H9 (cell line): Measurements from ENCODE around the gene ZNF521. TPM values are rescaled to one million over a fixed set of nuclear protein-coding genes. Genes with fewer than 3 reads are reported as not detected.

Experiments used
- DNase-seq: peaks from one replicate; pipeline ENCODE4 v3.0.0-alpha.2; 2017
- H2AFZ ChIP-seq: one replicate; pipeline ENCODE4 v1.6.1; 2013; ENCODE audit warnings: mild to moderate bottlenecking, low read length, control low read depth, moderate library complexity
- H2AK5ac ChIP-seq: 2 replicates; pipeline ENCODE4 v1.6.1; 2013; ENCODE audit warnings: low read length, control low read depth, mixed read lengths; ENCODE audit not compliant: insufficient read length
- H2BK120ac ChIP-seq: one replicate; pipeline ENCODE4 v1.6.1; 2013; ENCODE audit warnings: low read depth, mild to moderate bottlenecking, low read length, control low read depth, inconsistent platforms; ENCODE audit not compliant: poor library complexity, severe bottlenecking
- H2BK12ac ChIP-seq: 2 replicates; pipeline ENCODE4 v1.6.1; 2013; ENCODE audit warnings: low read length, control low read depth, mixed read lengths, low read depth; ENCODE audit not compliant: insufficient read length
- H2BK15ac ChIP-seq: 2 replicates; pipeline ENCODE4 v1.6.1; 2013; ENCODE audit warnings: low read depth, low read length, control low read depth
- H2BK20ac ChIP-seq: one replicate; pipeline ENCODE4 v1.6.1; 2013; ENCODE audit warnings: low read depth, mild to moderate bottlenecking, low read length, control low read depth, inconsistent platforms; ENCODE audit not compliant: poor library complexity, severe bottlenecking
- H2BK5ac ChIP-seq: 2 replicates; pipeline ENCODE4 v1.6.1; 2013; ENCODE audit warnings: low read length, control low read depth, mixed read lengths; ENCODE audit not compliant: insufficient read length
- H3K14ac ChIP-seq: 2 replicates; pipeline ENCODE4 v1.6.1; 2013; ENCODE audit warnings: low read length, control low read depth; ENCODE audit not compliant: insufficient read depth
- H3K18ac ChIP-seq: 2 replicates; pipeline ENCODE4 v1.6.1; 2013; ENCODE audit warnings: low read depth, mild to moderate bottlenecking, mixed read lengths, low read length, control low read depth; ENCODE audit not compliant: insufficient read length
- H3K23ac ChIP-seq: 2 replicates; pipeline ENCODE4 v1.6.1; 2013; ENCODE audit warnings: low read length, control low read depth, mixed read lengths, low read depth; ENCODE audit not compliant: insufficient read length
- H3K23me2 ChIP-seq: 2 replicates; pipeline ENCODE4 v1.6.1; 2013; ENCODE audit warnings: low read depth, mild to moderate bottlenecking, mixed read lengths, low read length, control low read depth; ENCODE audit not compliant: insufficient read length, poor library complexity, severe bottlenecking
- H3K27ac ChIP-seq: 2 replicates; pipeline ENCODE4 v1.5.1; 2013; ENCODE audit warnings: low read length, control low read depth, mixed read lengths, low read depth; ENCODE audit not compliant: insufficient read length
- H3K27me3 ChIP-seq: 2 replicates; pipeline ENCODE4 v1.6.1; 2013; ENCODE audit warnings: low read length, control low read depth, inconsistent platforms; ENCODE audit not compliant: insufficient read depth
- H3K4ac ChIP-seq: 2 replicates; pipeline ENCODE4 v1.6.1; 2013; ENCODE audit warnings: low read depth, mild to moderate bottlenecking, control low read depth, inconsistent platforms, low read length, moderate library complexity
- H3K4me1 ChIP-seq: 2 replicates; pipeline ENCODE4 v1.6.1; 2013; ENCODE audit warnings: low read length, control low read depth, inconsistent platforms; ENCODE audit not compliant: insufficient read depth
- H3K4me2 ChIP-seq: 2 replicates; pipeline ENCODE4 v1.6.1; 2013; ENCODE audit warnings: low read length, control low read depth, mixed read lengths; ENCODE audit not compliant: insufficient read length, insufficient read depth
- H3K56ac ChIP-seq: 2 replicates; pipeline ENCODE4 v1.6.1; 2013; ENCODE audit warnings: low read depth, mild to moderate bottlenecking, mixed read lengths, low read length, control low read depth; ENCODE audit not compliant: insufficient read length
- H3K79me1 ChIP-seq: 2 replicates; pipeline ENCODE4 v1.6.1; 2013; ENCODE audit warnings: low read depth, mild to moderate bottlenecking, moderate library complexity, low read length, control low read depth, inconsistent platforms; ENCODE audit not compliant: insufficient read depth, poor library complexity, severe bottlenecking
- H3K79me2 ChIP-seq: 2 replicates; pipeline ENCODE4 v1.6.1; 2013; ENCODE audit warnings: low read length, control low read depth, inconsistent platforms; ENCODE audit not compliant: insufficient read depth
- H3K9ac ChIP-seq: 2 replicates; pipeline ENCODE4 v1.6.1; 2013; ENCODE audit warnings: low read length, control low read depth, mixed read lengths; ENCODE audit not compliant: insufficient read length; ENCODE audit errors: extremely low read depth
- H3K9me3 ChIP-seq: one replicate; pipeline ENCODE4 v1.6.1; 2013; ENCODE audit warnings: low read depth, low read length, inconsistent platforms; ENCODE audit not compliant: control insufficient read depth
- H3T11ph ChIP-seq: one replicate; pipeline ENCODE4 v1.6.1; 2013; ENCODE audit warnings: mild to moderate bottlenecking, low read length, control low read depth, inconsistent platforms
- H4K20me1 ChIP-seq: one replicate; pipeline ENCODE4 v1.6.1; 2013; ENCODE audit not compliant: control insufficient read depth, insufficient read length, insufficient read depth
- H4K5ac ChIP-seq: 2 replicates; pipeline ENCODE4 v1.6.1; 2013; ENCODE audit warnings: low read depth, mild to moderate bottlenecking, mixed read lengths, low read length, control low read depth; ENCODE audit not compliant: insufficient read length
- H4K8ac ChIP-seq: replicated peaks from 2 replicates; pipeline ENCODE4 v1.6.1; 2013; ENCODE audit warnings: low read length, control low read depth, mixed read lengths, low read depth; ENCODE audit not compliant: insufficient read length
- H4K91ac ChIP-seq: 2 replicates; pipeline ENCODE4 v1.6.1; 2013; ENCODE audit warnings: low read depth, mild to moderate bottlenecking, moderate library complexity, mixed read lengths, low read length, control low read depth; ENCODE audit not compliant: insufficient read length
- H3K27ac Mint-ChIP-seq, 3 experiments: 2 replicates in 2 of 3; 3 replicates in 1 of 3; pipeline ENCODE4 v1.8.0; 2020 to 2021; ENCODE audit warnings: mixed read lengths in 3 of 3, mild to moderate bottlenecking in 1 of 3, moderate library complexity in 1 of 3
- H3K27me3 Mint-ChIP-seq: 2 replicates; pipeline ENCODE4 v1.8.0; 2021; ENCODE audit warnings: low read depth, mild to moderate bottlenecking, moderate library complexity, mixed read lengths
- H3K36me3 Mint-ChIP-seq, 3 experiments: 2 replicates in 2 of 3; 3 replicates in 1 of 3; pipeline ENCODE4 v1.8.0; 2020 to 2021; ENCODE audit warnings: low read depth in 3 of 3, mixed read lengths in 3 of 3; ENCODE audit not compliant: insufficient read depth in 1 of 3
- H3K4me1 Mint-ChIP-seq, 2 experiments: 2 replicates each; pipeline ENCODE4 v1.8.0; 2020; ENCODE audit warnings: mixed read lengths in 2 of 2
- H3K4me3 Mint-ChIP-seq, 2 experiments: 2 replicates in 1 of 2; 3 replicates in 1 of 2; pipeline ENCODE4 v1.8.0; 2020 to 2021; ENCODE audit warnings: mild to moderate bottlenecking in 2 of 2, mixed read lengths in 2 of 2, moderate library complexity in 1 of 2
- H3K9me3 Mint-ChIP-seq, 2 experiments: 2 replicates in 1 of 2; 3 replicates in 1 of 2; pipeline ENCODE4 v1.8.0; 2020; ENCODE audit warnings: mild to moderate bottlenecking in 2 of 2, mixed read lengths in 2 of 2, moderate library complexity in 1 of 2
- CTCF ChIP-seq: fragments of 200-600 bp; sonication (generic); conservative IDR thresholded peaks from 3 replicates; pipeline ENCODE4 v1.8.0; 2021; ENCODE audit warnings: antibody characterized with exemption, mild to moderate bottlenecking
- WGBS: extraction: QIAGEN DNeasy Blood & Tissue Kit; methylation state at CpG from one replicate; pipeline ENCODE4 v1.1.7; 2013; ENCODE audit warnings: missing lambda C conversion rate, low lambda C conversion rate, mixed read lengths; ENCODE audit not compliant: insufficient read length; ENCODE audit errors: extremely low coverage; 5-methylcytosine and 5-hydroxymethylcytosine counted together
- total RNA-seq: library from RNA; stranded (reverse); gene quantifications from 2 replicates; pipeline ENCODE4 v1.2.1, GENCODE V29; 2021

Gene ZNF521
- total RNA-seq, 1 experiment from 2014 or later = 3.3 TPM

- Histone ChIP-seq H2BK12ac (no peak overlapping the region), H3K23ac (no peak overlapping the region), H3K4ac (no peak overlapping the region), H3K79me1 (no peaks in the 10 kb centered on the region), H3K56ac (no peak overlapping the region), H3T11ph (no peak overlapping the region), H4K20me1 (no peaks in the 10 kb centered on the region), H4K91ac (no peak overlapping the region), H3K4me2 (no peak overlapping the region), H3K27ac (no peak overlapping the region), H2BK20ac (no peak overlapping the region), H2AK5ac (no peak overlapping the region), H3K9ac (no peak overlapping the region), H2AFZ (no peak overlapping the region), H3K14ac (no peak overlapping the region), H3K79me2 (no peaks in the 10 kb centered on the region), H3K23me2 (no peaks in the 10 kb centered on the region), H2BK15ac (no peak overlapping the region), H2BK120ac (no peak overlapping the region), H4K8ac (no peak overlapping the region), H3K4me1 (no peaks in the 10 kb centered on the region), H2BK5ac (no peak overlapping the region), H3K27me3 (no peaks in the 10 kb centered on the region), H3K18ac (no peak overlapping the region), H4K5ac (no peak overlapping the region), H3K9me3 (no peaks in the 10 kb centered on the region)
- no peak for TF ChIP-seq CTCF
- no peaks in the 10 kb centered on the region; a peak in 1 of 7 replicates for H3K36me3 Mint-ChIP-seq
- H3K27me3 Mint-ChIP-seq = no peaks in the 10 kb centered on the region
- DNase-seq = no peak
- peaks cover 0 to 6% of the 10 kb centered on the region in 2 experiments; a peak in 1 of 4 replicates for H3K4me1 Mint-ChIP-seq
- WGBS = no CpG with 5 or more reads among the region's 1 CpG
- no peak overlapping the region for H3K27ac Mint-ChIP-seq
- H3K9me3 Mint-ChIP-seq = no peaks in the 10 kb centered on the region
- no peak overlapping the region for H3K4me3 Mint-ChIP-seq
These were observed 225.2 kb downstream of the ZNF521 start for GRCh38 chr18:25126751-25127150.
